ENCODE measurements around the gene TMEM229A.

GRCh38 chr7:124060528-124060927, 27.7 kb upstream of the TMEM229A start:
- no peak for TF ChIP-seq MAX (IDR thresholded peaks at IDR 0.05)
- no peak for TF ChIP-seq NFIC (IDR thresholded peaks at IDR 0.05)
- no peak for TF ChIP-seq CEBPB (IDR thresholded peaks at IDR 0.05)
- TF ChIP-seq REST (IDR thresholded peaks at IDR 0.05; ENCODE audit: low read depth), result no peak
- TF ChIP-seq TAF1 (IDR thresholded peaks at IDR 0.05; ENCODE audit: low read depth), result no peak
